T-helper 2 cell treated with Interferon-gamma antibody and Interleukin-4, amounts not matched to agents 100 ng/mL and 5 ng/mL, for 36 hours (primary cell): ENCODE data around the gene LMF1. TPM values are rescaled to one million over a fixed set of nuclear protein-coding genes. Genes with fewer than 3 reads are reported as not detected.
"Not testable (repeated sequence)": the region's sequence is repeated elsewhere in the genome, so short reads cannot be mapped to it uniquely, and the experiment has no call there.

Source experiments
- intact Hi-C: fragments of 100-400 bp; cut with micrococcal nuclease; formaldehyde crosslinking; loops from one replicate; pipeline ENCODE4 v1.15.1; 2023
- total RNA-seq: library from RNA; stranded (reverse); gene quantifications from 2 replicates; pipeline ENCODE4 v1.2.3, GENCODE V29; 2022

The LMF1 gene
- total RNA-seq, 1 donor from 2014 or later = 19.4 TPM

- intact Hi-C loops = no loop called here
Measured at GRCh38 chr16:897200-897543, 73.6 kb downstream of the LMF1 start.

DNA sequence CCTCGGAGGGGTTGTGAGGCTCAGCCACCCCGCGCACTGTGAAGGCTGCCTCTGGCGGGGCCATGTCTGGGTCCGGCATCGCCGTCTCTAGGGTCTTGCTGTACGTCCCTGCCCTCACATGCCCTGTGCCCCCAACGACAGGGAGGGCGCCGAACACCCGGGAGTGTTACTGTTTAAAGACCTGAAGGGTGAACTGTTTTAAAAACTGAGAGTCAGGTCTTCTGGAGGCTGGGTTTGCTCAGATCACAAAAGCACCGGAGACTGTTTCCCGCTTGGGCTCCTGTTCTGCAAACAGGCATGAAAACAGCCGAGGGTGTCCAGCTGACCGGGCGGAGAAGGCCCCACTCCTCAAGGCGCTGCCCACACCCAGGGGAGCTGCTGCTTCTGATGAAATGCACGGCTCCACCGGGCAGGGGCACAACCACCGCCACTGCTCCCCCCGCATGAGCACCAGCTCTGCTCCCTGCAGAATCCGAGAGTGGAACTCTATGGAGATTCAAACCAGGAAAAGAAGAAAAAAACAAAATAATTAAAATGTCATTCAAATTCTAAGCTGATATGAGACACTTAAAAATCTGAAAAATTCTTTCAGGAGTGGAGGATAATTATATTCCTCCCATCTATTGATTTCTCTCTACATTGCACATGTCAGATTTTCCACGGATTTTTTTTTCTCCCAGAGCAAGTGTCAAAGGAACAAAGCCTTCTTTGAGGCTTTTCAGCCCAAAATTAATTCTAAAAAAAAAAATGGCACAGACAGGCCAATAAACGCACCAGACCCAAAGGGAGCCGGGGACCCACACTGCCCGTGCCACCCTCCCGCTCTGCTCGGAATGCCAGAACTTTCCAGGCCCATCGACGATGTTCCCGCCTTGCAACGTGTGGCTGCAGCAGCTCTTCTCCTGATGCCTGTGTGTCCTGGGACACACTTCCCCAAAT lies 74.3 kb downstream of the LMF1 start:
- intact Hi-C loops = no loop called here

GRCh38 chr16:895371-895770 lies 75.4 kb downstream of the LMF1 start:
- intact Hi-C loops = no loop called here

DNA sequence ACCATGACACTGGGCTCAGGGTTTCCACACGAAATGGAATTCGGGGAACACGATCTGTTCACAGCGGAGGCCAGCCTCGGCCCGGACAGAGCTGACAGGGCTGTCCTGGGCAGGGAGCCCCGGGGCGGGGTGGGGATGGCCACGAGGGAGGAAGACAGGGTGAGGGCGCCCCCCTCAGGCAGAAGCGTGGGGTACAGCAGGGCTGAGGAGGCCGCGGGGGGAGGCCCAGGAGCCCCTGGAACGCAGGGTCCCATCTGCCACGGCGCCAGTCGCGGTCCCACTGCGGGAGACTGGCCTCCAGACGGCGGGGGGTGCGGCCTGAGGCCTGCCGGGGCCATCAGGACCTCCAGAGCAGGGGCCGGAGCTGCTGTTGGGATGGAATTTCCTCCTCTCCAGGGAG lies 75.9 kb downstream of the LMF1 start:
- intact Hi-C loops = no loop called here

DNA sequence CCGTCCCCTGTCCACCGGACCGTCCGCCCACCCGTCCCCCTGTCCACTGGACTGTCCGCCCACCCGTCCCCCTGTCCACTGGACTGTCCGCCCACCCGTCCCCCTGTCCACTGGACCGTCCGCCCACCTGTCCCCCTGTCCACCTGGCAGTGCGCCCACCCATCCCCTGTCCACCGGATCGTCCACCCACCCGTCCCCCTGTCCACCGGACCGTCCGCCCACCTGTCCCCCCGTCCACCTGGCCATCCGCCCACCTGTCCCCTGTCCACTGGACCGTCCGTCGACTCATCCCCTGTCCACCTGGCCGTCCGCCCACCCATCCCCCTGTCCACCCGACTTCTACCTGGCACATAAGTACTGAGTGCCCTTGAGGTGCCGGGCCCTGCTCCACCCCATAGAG lies 76.6 kb downstream of the LMF1 start:
- intact Hi-C loops = no loop called here

DNA sequence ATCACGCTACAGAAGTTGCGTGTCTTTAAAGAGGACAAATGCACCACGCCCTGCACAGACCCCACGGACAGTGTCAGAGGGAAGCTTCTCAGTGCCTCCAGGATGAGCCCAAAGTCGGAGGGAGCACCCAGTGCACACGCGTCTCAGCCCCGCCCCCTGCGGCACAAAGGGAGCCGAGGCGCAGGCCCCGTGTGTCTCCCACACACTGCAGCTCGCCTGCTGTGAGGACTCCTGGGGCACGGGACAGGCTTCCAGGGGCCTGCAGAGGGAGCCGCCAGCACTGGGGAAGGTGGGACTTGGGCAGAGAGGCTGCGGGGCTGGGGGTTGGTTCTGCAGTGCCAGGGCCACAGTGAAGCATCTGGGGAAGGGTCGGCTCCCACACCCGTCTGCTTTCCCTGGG lies 77.4 kb downstream of the LMF1 start:
- intact Hi-C loops = no loop called here

DNA sequence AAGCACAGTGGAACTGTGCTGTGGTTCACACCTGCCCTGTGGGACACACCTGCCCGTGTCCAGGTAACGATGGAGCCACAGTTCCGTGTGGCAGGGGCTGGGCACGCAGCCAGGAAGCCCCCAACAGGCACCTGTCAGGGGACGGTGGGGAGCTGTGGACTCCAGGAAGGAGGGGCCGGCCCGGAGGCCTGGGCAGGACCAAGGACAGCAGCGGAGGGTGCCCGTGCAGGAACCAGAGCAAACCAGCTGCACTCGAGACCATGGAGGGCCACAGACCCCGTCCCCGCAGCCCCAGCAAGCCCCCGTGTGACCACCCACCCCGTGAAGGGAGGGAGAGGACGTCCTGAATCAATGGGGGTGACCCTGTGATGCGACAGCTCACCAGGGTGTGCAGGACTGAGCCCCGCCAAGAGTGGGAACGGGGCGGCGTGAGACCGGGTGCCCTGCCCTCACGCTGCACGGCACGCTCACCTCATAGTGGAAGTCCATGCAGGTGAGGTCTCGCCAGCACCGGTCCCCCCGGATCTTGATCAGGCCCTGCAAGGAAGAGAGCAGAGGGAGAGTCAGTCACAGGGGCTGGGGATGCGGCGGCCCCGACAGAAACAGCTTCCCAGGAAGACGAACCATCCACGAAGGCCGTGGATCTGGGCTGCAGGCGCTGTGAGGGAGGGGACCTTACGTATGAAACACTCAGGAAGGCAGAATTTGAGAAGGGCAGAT lies 78.1 kb downstream of the LMF1 start:
- intact Hi-C loops = no loop called here

DNA sequence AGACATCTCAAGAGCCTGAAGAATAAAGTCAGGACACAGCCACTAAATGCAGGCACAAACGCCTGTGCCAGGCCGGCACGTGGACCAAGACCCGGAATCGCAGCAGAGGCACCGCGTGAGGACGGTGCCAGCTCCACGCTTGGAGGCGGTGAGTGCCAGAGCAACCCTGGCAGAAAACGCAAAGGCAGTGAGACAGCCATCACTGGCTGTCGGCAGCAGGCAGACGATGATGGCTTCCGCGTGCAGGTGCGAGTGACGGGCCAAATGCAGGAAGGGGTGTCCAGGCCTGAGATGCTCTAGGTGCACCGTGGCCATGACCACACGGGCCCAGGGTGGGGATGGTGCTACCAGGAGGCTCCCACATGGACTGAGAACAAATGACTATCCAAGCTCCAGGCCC lies 78.8 kb downstream of the LMF1 start:
- intact Hi-C loops = no loop called here

DNA sequence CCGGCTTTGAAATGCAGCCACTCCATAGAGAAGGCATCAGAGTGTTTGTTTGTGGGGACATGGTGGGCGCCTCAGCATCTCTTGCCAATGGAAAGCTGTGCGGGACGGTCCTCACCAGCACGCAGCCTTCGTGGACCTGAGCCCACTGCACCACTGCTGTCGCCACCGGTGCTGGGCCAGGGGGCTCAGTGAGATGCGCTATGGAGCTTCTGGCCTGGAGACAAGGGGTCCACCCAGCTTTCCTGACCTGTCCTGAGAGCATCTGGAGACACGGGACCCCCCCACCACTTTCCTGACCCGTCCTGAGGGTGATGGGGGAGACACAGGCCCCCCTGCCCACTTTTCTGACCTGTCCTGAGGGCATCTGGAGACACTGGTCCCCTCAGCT lies 79.4 kb downstream of the LMF1 start:
- intact Hi-C loops = no loop called here

DNA sequence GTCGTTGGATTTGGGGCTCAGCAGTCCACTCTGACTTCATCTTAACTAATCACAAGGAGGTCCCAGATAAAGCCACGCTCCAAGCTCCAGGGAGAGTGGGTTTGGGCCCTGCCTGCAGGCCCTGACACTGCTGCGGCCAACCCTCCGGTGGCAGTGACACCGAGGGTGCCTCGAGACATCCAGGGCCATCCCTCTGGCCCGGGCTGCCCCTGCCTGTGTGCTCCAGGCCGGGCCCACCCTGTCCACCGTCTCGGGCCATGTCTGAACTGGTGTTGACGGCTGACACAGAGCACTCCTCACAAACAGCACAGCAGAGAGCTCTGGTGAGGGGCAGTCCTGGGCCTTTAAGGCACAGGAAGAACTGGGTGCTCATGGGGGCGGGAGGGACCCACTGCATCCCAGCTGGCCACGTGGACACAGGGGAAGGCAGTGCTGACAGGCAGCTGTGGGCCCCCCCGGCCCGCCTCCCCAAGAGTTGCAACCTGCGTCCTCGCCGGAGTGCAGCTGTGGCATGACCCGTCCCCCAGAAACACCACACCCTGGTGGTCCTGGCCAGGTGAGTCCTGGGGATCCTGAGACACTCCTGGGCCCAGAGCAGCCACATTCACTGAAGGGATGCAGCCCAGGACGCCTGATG lies 80.0 kb downstream of the LMF1 start:
- intact Hi-C loops = no loop called here

DNA sequence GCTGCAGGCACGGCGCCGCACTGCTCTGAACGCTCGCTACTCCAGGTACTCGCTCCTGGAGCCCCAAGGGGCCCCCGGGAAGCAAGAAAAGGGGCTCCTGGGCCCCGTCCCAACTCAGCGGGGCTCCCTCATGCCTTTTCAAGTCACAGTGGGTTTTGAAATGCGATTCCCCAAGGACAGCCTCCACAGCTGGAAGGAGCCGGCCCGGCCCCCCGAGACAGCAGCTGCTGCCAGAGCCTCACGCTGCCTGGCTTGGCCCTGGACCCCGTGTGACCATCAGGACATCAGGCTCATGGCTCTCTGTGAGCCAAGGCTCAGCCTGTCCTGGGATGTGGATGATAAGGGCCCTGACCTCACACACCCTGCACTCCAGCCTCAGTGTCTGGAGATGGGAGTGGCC lies 80.6 kb downstream of the LMF1 start:
- intact Hi-C loops = no loop called here

- intact Hi-C loops = no loop called here
Measured at GRCh38 chr16:889586-889985, 81.2 kb downstream of the LMF1 start.

GRCh38 chr16:888901-889570 lies 81.7 kb downstream of the LMF1 start:
- intact Hi-C loops = no loop called here

- intact Hi-C loops = not testable (repeated sequence)
Measured at GRCh38 chr16:888456-888855, 82.3 kb downstream of the LMF1 start.

DNA sequence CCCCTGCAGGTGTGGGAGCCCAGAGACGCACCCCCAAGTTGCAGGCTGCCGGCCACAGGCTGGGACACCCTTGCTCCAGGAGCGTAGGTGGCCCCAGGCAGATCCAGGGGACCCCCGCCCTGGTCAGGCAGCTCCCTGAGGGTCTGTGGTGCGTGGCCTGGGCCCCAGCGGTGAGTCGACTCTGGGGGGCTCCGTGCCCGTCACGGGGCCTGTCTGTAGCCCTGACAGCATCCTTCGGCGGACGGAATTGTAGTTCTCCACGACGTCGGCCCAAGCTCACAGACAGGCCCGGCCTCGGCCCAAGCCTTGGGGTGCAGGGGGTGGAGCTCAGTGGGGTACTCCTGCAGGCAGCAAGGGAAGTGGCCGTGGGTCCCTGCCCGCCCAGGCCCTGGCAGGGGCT lies 82.9 kb downstream of the LMF1 start:
- intact Hi-C loops = no loop called here

DNA sequence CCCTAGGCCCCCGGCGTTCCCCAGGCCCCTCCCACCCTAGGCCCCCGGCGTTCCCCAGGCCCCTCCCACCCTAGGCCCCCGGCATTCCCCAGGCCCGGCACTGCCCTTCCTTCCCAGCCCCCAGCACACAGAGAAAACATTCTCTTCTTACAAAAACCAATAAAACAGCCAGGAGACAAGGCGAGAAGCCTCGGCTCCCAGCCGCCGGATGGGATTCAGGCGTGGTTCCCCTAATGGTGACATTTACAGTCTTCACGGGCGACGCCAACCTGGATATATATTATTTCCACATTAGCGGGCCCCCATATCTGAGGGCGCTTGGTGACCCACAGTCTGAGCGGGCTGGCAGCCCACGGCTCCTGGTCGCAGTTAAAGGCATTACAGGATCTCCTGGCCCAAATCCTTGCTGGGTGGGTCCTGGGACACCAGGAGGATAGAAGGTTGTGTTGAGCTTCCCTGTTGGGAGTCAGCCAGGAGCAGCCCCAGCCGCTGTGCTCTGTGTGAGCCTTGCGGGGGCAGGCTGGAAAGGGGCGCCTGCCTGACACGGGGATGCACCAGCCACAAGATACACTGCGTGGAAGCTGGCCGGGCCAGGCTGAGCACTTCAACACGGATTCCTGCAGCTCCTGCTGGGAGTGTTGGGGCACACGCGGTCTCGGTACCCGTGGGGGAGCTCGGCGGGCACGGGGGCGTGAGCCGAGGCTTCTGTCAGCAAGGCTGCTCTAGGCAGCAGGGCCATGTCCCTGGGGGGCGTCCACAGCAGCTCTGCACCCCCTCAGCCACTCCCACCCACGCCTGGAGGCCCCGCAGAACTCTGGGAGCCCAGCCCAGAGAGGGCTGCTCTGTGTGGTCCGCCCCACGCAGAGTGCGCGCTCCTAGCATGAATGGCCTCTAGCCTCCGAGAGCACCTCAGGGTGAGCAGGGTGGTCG lies 83.7 kb downstream of the LMF1 start:
- intact Hi-C loops = no loop called here

GRCh38 chr16:886084-886543 lies 84.7 kb downstream of the LMF1 start:
- intact Hi-C loops = no loop called here

DNA sequence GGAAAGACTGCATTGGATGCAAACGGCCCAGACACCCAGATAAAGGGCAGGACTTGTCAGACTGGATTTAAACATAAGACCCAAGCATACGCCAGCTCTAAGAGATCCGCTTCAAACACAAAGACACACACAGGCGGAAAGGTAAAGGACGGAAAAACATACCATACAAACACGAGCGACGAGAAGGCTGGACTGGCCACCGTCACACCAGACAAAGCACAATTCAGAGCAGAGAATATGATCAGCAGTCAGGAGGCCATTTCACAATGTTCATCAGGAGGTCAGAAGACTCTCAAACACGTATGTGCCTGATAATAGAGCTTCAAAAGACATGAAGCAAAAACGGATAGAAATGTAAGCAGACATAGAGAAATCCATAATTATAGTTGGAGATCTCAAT lies 85.4 kb downstream of the LMF1 start:
- intact Hi-C loops = no loop called here

GRCh38 chr16:884232-884631 lies 86.6 kb downstream of the LMF1 start:
- intact Hi-C loops = no loop called here

DNA sequence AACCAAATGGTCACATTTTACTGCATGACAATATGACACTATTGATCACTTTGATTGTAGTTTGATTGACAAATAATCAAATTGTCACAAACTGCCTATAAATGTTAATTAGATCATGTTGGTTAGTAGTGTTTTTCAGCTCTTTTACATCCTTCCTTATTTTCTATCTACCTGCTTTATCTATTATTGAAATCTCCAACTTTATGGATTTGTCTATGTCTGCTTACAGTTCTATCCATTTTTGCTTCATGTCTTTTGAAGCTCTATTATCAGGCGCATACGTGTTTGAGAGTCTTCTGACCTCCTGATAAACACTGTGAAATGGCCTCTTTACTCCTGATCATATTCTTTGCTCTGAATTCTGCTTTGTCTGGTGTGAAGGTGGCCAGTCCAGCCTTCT lies 87.0 kb downstream of the LMF1 start:
- intact Hi-C loops = no loop called here

- intact Hi-C loops = no loop called here
Measured at GRCh38 chr16:883340-883739, 87.4 kb downstream of the LMF1 start.
